Measurements from ENCODE around the gene LRRC9. TPM values are rescaled to one million over a fixed set of nuclear protein-coding genes. Genes with fewer than 3 reads are reported as not detected.
A peak's percentile ranks its signal among the peaks of the same experiment; 100 is the strongest.

LRRC9 gene
- polyA plus RNA-seq, 3 donors, result not detected

DNA sequence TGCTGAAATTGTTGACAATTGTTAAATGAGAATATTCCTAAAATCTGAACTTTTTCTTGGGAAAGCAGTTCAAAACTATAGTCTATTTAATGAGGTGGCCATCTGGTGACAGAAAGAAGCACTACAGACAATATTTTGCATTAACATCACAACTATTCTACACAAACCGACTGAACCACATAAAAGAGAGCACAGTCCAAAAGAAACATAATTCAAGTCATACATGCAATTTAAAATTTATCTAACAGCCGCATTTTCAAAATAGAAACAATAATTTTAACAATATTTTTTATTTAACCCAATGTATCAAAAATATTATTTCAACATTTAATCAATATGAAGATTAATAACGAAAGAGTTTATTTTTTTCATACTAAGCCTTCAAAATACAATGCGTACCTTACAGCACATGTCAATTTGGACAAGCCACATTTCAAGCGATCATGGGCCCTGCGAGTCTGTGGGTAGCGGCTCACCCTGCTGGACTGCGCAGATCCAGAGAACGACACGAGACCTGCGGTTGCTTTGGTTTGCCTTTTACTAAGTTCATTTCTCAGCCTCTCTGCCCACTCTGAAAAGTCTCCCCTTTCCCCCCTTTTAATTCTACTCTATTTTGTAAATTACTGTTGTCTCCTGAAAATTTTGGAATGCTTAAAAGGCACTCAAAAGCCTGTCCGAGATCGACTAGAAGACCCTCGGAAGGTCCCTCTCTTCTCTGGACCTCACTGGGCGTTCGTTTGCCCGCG is 947 bp upstream of the LRRC9 start:
- Histone ChIP-seq H3K27ac (ENCODE audit: low read depth in 1 of 2, low read length in 2 of 2) (no peak overlapping the region), H4K20me1 (ENCODE audit: insufficient read depth, low read length) (no peaks in the 10 kb centered on the region), H3K4me2 (replicated peaks; ENCODE audit: extremely low read depth, low read length, poor library complexity, severe bottlenecking) (peak overlapping the region; percentile 80), H3K27me3 (ENCODE audit: control insufficient read depth in 2 of 2, insufficient read depth in 2 of 2, low read length in 2 of 2) (peaks cover 24 to 25% of the 10 kb centered on the region in 2 donors), H2AFZ (ENCODE audit: insufficient read depth, low read depth, low read length, poor library complexity, severe bottlenecking) (peak overlapping the region; percentile 73), H3K9me3 (replicated peaks in 1 of 2; ENCODE audit: control insufficient read depth in 1 of 2, insufficient read depth in 1 of 2, low read length in 2 of 2) (no peaks in the 10 kb centered on the region), H3K79me2 (ENCODE audit: insufficient read depth, low read length) (no peaks in the 10 kb centered on the region), H3K36me3 (replicated peaks in 1 of 2; ENCODE audit: control insufficient read depth in 1 of 2, insufficient read depth in 2 of 2, low read length in 2 of 2) (no peaks in the 10 kb centered on the region), H3K4me3 (replicated peaks in 1 of 3; ENCODE audit: low read depth in 2 of 3, low read length in 3 of 3) (peak overlapping the region; percentile 12 to 69 (median 20)), H3K4me1 (ENCODE audit: control insufficient read depth in 1 of 2, insufficient read depth in 2 of 2, low read length in 2 of 2) (peaks cover 11 to 12% of the 10 kb centered on the region in 2 donors), H3K9ac (ENCODE audit: insufficient read depth, low read length, poor library complexity, severe bottlenecking) (peak overlapping the region; percentile 47)
- under 1% methylated on average over 15 of the region's 18 CpGs for WGBS (ENCODE audit: insufficient coverage)
- peak overlapping the region; percentile 75 to 96 for H3K4me3 Mint-ChIP-seq
- peak; percentile 76 for TF ChIP-seq CTCF (IDR thresholded peaks at IDR 0.05)
- H3K27ac Mint-ChIP-seq, result peak overlapping the region in 2 of 7 donors; percentile 24 to 27
- H3K4me1 Mint-ChIP-seq, result peaks cover 13% of the 10 kb centered on the region
- H3K36me3 Mint-ChIP-seq, result peaks cover 0 to 2% of the 10 kb centered on the region in 2 donors
- DNase-seq, result peak in 2 of 3 donors; percentile 11 to 37
- H3K27me3 Mint-ChIP-seq (ENCODE audit: low read depth in 3 of 3), result peaks cover 20 to 40% (median 31%) of the 10 kb centered on the region in 3 donors
- intact Hi-C loops (cut with micrococcal nuclease), result no loop called here
- peaks cover 0 to 6% (median 0%) of the 10 kb centered on the region in 7 donors for H3K9me3 Mint-ChIP-seq

- Mint-ChIP-seq H3K9me3 (peaks cover 0 to 6% (median 0%) of the 10 kb centered on the region in 7 donors), H3K27me3 (ENCODE audit: low read depth in 3 of 3) (peaks cover 20 to 40% (median 31%) of the 10 kb centered on the region in 3 donors), H3K27ac (no peak overlapping the region), H3K36me3 (peaks cover 0 to 2% of the 10 kb centered on the region in 2 donors), H3K4me3 (peak overlapping the region in 1 of 2 donors; percentile 80), H3K4me1 (peaks cover 13% of the 10 kb centered on the region)
- Histone ChIP-seq H3K9ac (ENCODE audit: insufficient read depth, low read length, poor library complexity, severe bottlenecking) (no peak overlapping the region), H3K36me3 (replicated peaks in 1 of 2; ENCODE audit: control insufficient read depth in 1 of 2, insufficient read depth in 2 of 2, low read length in 2 of 2) (no peaks in the 10 kb centered on the region), H3K79me2 (ENCODE audit: insufficient read depth, low read length) (no peaks in the 10 kb centered on the region), H3K4me1 (ENCODE audit: control insufficient read depth in 1 of 2, insufficient read depth in 2 of 2, low read length in 2 of 2) (peaks cover 11 to 12% of the 10 kb centered on the region in 2 donors), H4K20me1 (ENCODE audit: insufficient read depth, low read length) (no peaks in the 10 kb centered on the region), H3K4me3 (replicated peaks in 1 of 3; ENCODE audit: low read depth in 2 of 3, low read length in 3 of 3) (no peak overlapping the region), H3K4me2 (replicated peaks; ENCODE audit: extremely low read depth, low read length, poor library complexity, severe bottlenecking) (no peak overlapping the region), H2AFZ (ENCODE audit: insufficient read depth, low read depth, low read length, poor library complexity, severe bottlenecking) (no peak overlapping the region), H3K9me3 (replicated peaks in 1 of 2; ENCODE audit: control insufficient read depth in 1 of 2, insufficient read depth in 1 of 2, low read length in 2 of 2) (no peaks in the 10 kb centered on the region), H3K27ac (ENCODE audit: low read depth in 1 of 2, low read length in 2 of 2) (no peak overlapping the region), H3K27me3 (ENCODE audit: control insufficient read depth in 2 of 2, insufficient read depth in 2 of 2, low read length in 2 of 2) (peaks cover 24 to 25% of the 10 kb centered on the region in 2 donors)
- 40% methylated on average over 1 of the region's 1 CpG for WGBS (ENCODE audit: insufficient coverage)
- DNase-seq, result peak in 2 of 3 donors; percentile 4 to 62
- intact Hi-C loops (cut with micrococcal nuclease), result no loop called here
- no peak for TF ChIP-seq CTCF (IDR thresholded peaks at IDR 0.05)
Observed at GRCh38 chr14:59920378-59920683, 387 bp downstream of the LRRC9 start.

Measured in CD14-positive monocyte (primary cell).